GM10248 (cell line): Measurements from ENCODE around the gene UNC5C.

ENCODE experiments used
- CTCF ChIA-PET: fragments of 300-600 bp; sonication (Branson Sonifier 250); formaldehyde crosslinking; extraction: SDS; loops from one replicate; lab custom pipeline; 2021; ENCODE audit warnings: antibody characterized with exemption; lab: Yijun Ruan, JAX
- POLR2A ChIA-PET: fragments of 350-650 bp; sonication (Branson Sonifier 250); formaldehyde crosslinking; extraction: SDS; loops from one replicate; lab custom pipeline; 2020; ENCODE audit warnings: antibody characterized with exemption; lab: Yijun Ruan, JAX
- DNase-seq: peaks from one replicate; pipeline ENCODE4 v3.0.0; 2012; ENCODE audit errors: extremely low spot score
- CTCF ChIP-seq: IDR thresholded peaks from 2 replicates; pipeline ENCODE4 v1.5.1; 2012; ENCODE audit warnings: mild to moderate bottlenecking, low read depth; ENCODE audit errors: extremely low read depth, missing control alignments, control extremely low read depth

UNC5C gene

DNA sequence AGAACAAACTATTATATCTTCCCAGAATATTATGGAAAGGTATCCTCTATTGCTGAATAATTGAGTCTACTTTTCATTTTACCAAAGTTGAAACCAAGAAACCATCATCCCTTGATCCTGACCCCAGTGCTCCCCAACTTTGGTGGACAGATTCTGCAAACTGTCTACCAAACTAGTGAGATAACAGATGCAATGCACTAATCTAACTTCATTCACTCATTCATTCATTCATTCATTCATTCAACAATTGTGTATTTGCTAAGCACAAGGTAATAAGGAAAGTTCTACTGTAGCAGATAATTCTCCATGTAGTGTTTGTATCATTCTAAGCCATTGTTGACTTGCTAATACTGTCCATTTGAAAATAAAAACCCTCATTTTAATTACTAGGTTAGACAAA lies 150.6 kb downstream of the UNC5C start:
- TF ChIP-seq CTCF, result no peak
- ChIA-PET POLR2A (no interaction called here), CTCF (no interaction called here)
- no peak for DNase-seq

DNA sequence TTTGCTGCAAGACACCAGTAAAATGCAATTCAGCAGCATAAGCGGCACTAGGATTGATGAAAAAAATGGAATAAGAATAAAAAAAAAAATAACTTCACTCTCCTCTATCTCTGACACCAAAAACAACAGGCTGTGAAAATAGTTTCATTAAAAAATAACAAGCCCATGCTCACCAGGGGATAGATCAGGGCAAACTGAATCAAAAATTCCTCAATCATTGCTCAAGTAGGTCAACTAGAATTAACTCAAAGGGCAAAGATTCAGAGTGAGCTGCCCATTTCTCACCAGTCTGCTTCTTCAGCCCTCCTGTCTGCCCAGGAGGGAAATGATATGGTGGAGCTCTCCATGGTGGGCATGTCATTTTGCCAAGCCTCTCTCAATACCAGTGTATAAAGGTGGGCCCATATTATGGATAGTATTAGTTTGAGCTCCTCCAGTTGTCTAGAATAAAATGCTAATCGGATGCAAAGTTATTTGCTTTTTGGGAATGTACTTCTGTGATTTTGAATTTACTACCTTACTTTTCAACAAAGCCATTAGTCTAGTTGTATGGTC lies 153.9 kb downstream of the UNC5C start:
- POLR2A ChIA-PET, result no interaction called here
- no peak for TF ChIP-seq CTCF
- no peak for DNase-seq
- CTCF ChIA-PET, result interaction anchor here (1.2 to 1.3 kb wide), 3 partner anchors 8 to 16 kb away, joined by 3 read pairs; no protein-coding TSS in a partner anchor

GRCh38 chr4:95393821-95394220 lies 155.0 kb downstream of the UNC5C start:
- no peak for DNase-seq
- no peak for TF ChIP-seq CTCF
- ChIA-PET CTCF (interaction anchor here (1.2 kb wide), 2 partner anchors 9 to 11 kb away, joined by 3 read pairs; no protein-coding TSS in a partner anchor), POLR2A (interaction anchor here (0.7 kb wide), 1 partner anchor 598 kb away, joined by 3 read pairs; no protein-coding TSS in a partner anchor)

GRCh38 chr4:95388911-95389310 lies 159.9 kb downstream of the UNC5C start:
- ChIA-PET CTCF (no interaction called here), POLR2A (no interaction called here)
- TF ChIP-seq CTCF, result no peak
- no peak for DNase-seq

DNA sequence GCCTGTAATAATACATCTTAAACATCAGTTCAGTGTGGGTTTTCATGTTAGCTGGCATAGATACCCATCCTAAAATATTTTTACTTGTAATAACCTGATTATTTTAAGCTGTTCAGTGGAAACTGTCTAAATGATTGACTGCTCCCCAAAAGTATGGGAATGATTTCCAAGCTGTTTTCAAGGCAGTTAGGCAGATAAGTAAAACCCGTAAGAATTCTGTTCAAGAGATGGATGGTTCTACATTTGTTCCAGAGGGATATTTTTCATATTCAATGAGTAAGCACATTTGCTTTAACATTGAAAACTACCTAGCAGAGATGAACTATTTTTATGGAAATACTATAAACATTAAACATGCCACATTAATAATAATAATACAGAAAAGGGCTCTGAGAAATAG lies 161.1 kb downstream of the UNC5C start:
- no peak for DNase-seq
- ChIA-PET CTCF (no interaction called here), POLR2A (no interaction called here)
- no peak for TF ChIP-seq CTCF

DNA sequence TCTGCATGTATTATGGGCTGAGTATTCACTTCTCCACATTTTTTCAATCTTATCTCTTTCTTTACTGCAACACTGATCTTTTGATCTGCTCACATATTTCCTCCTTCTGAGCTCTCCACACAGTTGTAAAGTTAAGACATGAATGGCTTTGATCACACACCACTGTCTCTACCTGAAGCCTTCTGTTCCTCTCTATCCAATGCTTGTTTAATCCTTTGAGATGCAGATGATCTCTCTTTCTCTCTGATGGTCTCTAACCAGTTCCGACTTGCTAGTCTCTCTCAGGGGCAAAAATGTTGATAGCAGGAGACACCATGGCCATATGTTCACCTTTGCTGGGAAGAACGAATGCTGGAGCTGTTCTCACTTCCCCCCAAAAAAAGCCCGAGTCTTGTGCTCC lies 162.4 kb downstream of the UNC5C start:
- no peak for DNase-seq
- ChIA-PET CTCF (no interaction called here), POLR2A (no interaction called here)
- TF ChIP-seq CTCF, result no peak
